K562 (cell line): ENCODE results near the gene SDK1. TPM values are rescaled to one million over a fixed set of nuclear protein-coding genes. Genes with fewer than 3 reads are reported as not detected.

Experiments
- FOXM1 ChIP-seq, 2 experiments: fragments of 450-650 bp in 1 of 2; sonication (generic) in 1 of 2; formaldehyde crosslinking in 1 of 2; IDR thresholded peaks; 2 replicates each; pipeline versions ENCODE4 v1.6.1 to v1.9.0; 2017 to 2022; ENCODE audit warnings: low read depth in 2 of 2, mild to moderate bottlenecking in 2 of 2, missing genetic modification reagents in 1 of 2, moderate library complexity in 1 of 2
- HMG20B ChIP-seq: fragments of 250-450 bp; sonication (Bioruptor Pico); IDR thresholded peaks from 2 replicates; pipeline ENCODE4 v1.5.0; 2021; ENCODE audit warnings: mild to moderate bottlenecking
- MAFG ChIP-seq: fragments of 450-650 bp; conservative IDR thresholded peaks from 2 replicates; pipeline ENCODE4 v1.6.1; 2016; ENCODE audit warnings: missing genetic modification characterization, missing compliant biosample characterization
- MCM2 ChIP-seq: fragments of 450-650 bp; IDR thresholded peaks from 2 replicates; pipeline ENCODE4 v1.6.1; 2017; ENCODE audit warnings: low read depth, mild to moderate bottlenecking
- MTA3 ChIP-seq: fragments of 450-650 bp; formaldehyde crosslinking; IDR thresholded peaks from 2 replicates; pipeline ENCODE4 v1.6.1; 2017; ENCODE audit warnings: mild to moderate bottlenecking, borderline replicate concordance
- RBFOX2 ChIP-seq: fragments of 200-400 bp; formaldehyde crosslinking; IDR thresholded peaks from 2 replicates; pipeline ENCODE4 v1.6.1; 2017; ENCODE audit warnings: low read depth, mild to moderate bottlenecking, low read length, moderate library complexity
- TFAM ChIP-seq: fragments of 250-450 bp; sonication (Bioruptor Pico); conservative IDR thresholded peaks from 2 replicates; pipeline ENCODE4 v1.5.0; 2021; ENCODE audit warnings: mild to moderate bottlenecking, moderate library complexity
- ZNF274 ChIP-seq: IDR thresholded peaks from 2 replicates; pipeline ENCODE4 v1.6.1; 2011; ENCODE audit warnings: low read depth, mild to moderate bottlenecking, low read length, moderate library complexity, borderline replicate concordance
- ZNF695 ChIP-seq: fragments of 450-650 bp; formaldehyde crosslinking; IDR thresholded peaks from 2 replicates; pipeline ENCODE4 v1.4.0; 2020; ENCODE audit warnings: mild to moderate bottlenecking, moderate library complexity
- polyA plus RNA-seq, 8 experiments: library from polyadenylated mRNA; depleted of rRNA in 4 of 8; stranded (reverse) in 5 of 8; unstranded in 3 of 8; fragments of >200 nt; fragmentation: Nextera tagmentation in 2 of 8; fragmentation: Illumina TruSeq in 1 of 8; extraction: Ambion mirVana in 2 of 8; extraction: Trizol in 1 of 8; gene quantifications; 2 replicates each; pipeline versions ENCODE4 v1.2.1 to v1.2.3, GENCODE V29; 2011 to 2014; ENCODE audit warnings: inconsistent platforms in 1 of 8, missing spikeins in 1 of 8
- total RNA-seq, 7 experiments: library from RNA; depleted of rRNA in 6 of 7; stranded (reverse); fragments of >200 nt in 6 of 7; fragmentation: Illumina TruSeq in 2 of 7; extraction: Trizol in 2 of 7; gene quantifications; 2 replicates each; pipeline versions ENCODE4 v1.2.1 to v1.2.3, GENCODE V29; 2011 to 2021; ENCODE audit warnings: low replicate concordance in 1 of 7
- TF ChIP-seq, protein P1 (sequence below): fragments of 450-650 bp; IDR thresholded peaks from 2 replicates; pipeline ENCODE4 v1.6.1; 2016; ENCODE audit warnings: low read depth, mild to moderate bottlenecking, moderate library complexity
- TF ChIP-seq, protein P2 (sequence below): fragments of 450-650 bp; formaldehyde crosslinking; IDR thresholded peaks from 2 replicates; pipeline ENCODE4 v1.4.0; 2020; ENCODE audit warnings: mild to moderate bottlenecking, moderate library complexity
- TF ChIP-seq, protein P3 (sequence below): fragments of 200-800 bp; sonication (Bioruptor generic); IDR thresholded peaks from 2 replicates; pipeline ENCODE4 v1.6.1; 2016; ENCODE audit warnings: missing genetic modification characterization, missing compliant biosample characterization

Gene SDK1
- total and polyA plus RNA-seq, 9 of the 15 experiments (the other 6 are each of a cell fraction or from before 2014, with no cell fraction given) = 0.16 TPM; not detected in 8

DNA sequence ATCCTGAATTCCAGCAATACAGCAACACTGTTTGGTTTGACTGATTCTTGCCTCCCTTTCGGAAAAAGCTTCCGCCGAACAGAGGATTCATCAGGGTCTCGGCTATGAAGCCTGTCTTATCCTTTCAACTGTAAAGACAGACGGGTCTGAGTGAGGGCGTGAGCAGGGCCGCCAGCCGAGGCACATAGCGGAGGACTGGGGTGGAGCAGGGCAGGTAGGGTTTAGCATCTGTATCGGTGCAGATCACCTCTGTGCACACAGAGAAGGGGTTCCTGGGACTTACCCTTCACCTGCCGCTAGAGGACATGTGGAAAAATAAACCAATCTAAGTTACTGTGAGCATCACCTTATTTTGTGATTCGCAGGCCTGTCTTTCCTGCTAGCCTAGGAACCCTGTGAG is 724.2 kb downstream of the SDK1 start (continued):
- TF ChIP-seq, protein P1, sequence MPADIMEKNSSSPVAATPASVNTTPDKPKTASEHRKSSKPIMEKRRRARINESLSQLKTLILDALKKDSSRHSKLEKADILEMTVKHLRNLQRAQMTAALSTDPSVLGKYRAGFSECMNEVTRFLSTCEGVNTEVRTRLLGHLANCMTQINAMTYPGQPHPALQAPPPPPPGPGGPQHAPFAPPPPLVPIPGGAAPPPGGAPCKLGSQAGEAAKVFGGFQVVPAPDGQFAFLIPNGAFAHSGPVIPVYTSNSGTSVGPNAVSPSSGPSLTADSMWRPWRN = no peak
- TF ChIP-seq, protein P2, sequence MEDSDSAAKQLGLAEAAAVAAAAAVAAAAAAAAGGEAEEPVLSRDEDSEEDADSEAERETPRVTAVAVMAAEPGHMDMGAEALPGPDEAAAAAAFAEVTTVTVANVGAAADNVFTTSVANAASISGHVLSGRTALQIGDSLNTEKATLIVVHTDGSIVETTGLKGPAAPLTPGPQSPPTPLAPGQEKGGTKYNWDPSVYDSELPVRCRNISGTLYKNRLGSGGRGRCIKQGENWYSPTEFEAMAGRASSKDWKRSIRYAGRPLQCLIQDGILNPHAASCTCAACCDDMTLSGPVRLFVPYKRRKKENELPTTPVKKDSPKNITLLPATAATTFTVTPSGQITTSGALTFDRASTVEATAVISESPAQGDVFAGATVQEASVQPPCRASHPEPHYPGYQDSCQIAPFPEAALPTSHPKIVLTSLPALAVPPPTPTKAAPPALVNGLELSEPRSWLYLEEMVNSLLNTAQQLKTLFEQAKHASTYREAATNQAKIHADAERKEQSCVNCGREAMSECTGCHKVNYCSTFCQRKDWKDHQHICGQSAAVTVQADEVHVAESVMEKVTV (CRISPR knock-in tag) = no peak
- TF ChIP-seq ZNF695 (CRISPR knock-in tag) = no peak
- TF ChIP-seq RBFOX2 = no peak
- no peak for TF ChIP-seq MAFG
- TF ChIP-seq TFAM = no peak
- no peak for TF ChIP-seq ZNF274
- TF ChIP-seq FOXM1 (IDR thresholded peaks at IDR 0.05; ENCODE audit: low read depth) = no peak
- TF ChIP-seq FOXM1 (CRISPR knock-in tag; IDR thresholded peaks at IDR 0.05; ENCODE audit: low read depth) = no peak
- no peak for TF ChIP-seq MTA3
- no peak for TF ChIP-seq HMG20B
- TF ChIP-seq, protein P3, sequence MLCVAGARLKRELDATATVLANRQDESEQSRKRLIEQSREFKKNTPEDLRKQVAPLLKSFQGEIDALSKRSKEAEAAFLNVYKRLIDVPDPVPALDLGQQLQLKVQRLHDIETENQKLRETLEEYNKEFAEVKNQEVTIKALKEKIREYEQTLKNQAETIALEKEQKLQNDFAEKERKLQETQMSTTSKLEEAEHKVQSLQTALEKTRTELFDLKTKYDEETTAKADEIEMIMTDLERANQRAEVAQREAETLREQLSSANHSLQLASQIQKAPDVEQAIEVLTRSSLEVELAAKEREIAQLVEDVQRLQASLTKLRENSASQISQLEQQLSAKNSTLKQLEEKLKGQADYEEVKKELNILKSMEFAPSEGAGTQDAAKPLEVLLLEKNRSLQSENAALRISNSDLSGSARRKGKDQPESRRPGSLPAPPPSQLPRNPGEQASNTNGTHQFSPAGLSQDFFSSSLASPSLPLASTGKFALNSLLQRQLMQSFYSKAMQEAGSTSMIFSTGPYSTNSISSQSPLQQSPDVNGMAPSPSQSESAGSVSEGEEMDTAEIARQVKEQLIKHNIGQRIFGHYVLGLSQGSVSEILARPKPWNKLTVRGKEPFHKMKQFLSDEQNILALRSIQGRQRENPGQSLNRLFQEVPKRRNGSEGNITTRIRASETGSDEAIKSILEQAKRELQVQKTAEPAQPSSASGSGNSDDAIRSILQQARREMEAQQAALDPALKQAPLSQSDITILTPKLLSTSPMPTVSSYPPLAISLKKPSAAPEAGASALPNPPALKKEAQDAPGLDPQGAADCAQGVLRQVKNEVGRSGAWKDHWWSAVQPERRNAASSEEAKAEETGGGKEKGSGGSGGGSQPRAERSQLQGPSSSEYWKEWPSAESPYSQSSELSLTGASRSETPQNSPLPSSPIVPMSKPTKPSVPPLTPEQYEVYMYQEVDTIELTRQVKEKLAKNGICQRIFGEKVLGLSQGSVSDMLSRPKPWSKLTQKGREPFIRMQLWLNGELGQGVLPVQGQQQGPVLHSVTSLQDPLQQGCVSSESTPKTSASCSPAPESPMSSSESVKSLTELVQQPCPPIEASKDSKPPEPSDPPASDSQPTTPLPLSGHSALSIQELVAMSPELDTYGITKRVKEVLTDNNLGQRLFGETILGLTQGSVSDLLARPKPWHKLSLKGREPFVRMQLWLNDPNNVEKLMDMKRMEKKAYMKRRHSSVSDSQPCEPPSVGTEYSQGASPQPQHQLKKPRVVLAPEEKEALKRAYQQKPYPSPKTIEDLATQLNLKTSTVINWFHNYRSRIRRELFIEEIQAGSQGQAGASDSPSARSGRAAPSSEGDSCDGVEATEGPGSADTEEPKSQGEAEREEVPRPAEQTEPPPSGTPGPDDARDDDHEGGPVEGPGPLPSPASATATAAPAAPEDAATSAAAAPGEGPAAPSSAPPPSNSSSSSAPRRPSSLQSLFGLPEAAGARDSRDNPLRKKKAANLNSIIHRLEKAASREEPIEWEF (CRISPR knock-in tag) = no peak
- TF ChIP-seq MCM2 = no peak
- TF ChIP-seq, all 486 proteins: peak for 0
